AG09309 (cell line): ENCODE measurements around the gene BHLHA15.

Source experiments
- DNase-seq: peaks from one replicate; pipeline ENCODE4 v3.0.0-alpha.2; 2010; ENCODE audit warnings: low read depth
- H3K4me3 ChIP-seq: 2 replicates; pipeline ENCODE4 v1.5.1; 2011; ENCODE audit warnings: mild to moderate bottlenecking, low read depth, low read length, moderate library complexity; ENCODE audit not compliant: control insufficient read depth
- CTCF ChIP-seq: IDR thresholded peaks from 2 replicates; pipeline ENCODE4 v1.5.1; 2011; ENCODE audit warnings: mild to moderate bottlenecking, low read depth, low read length, inconsistent platforms; ENCODE audit not compliant: insufficient read depth, control insufficient read depth; ENCODE audit errors: missing control alignments

Gene BHLHA15

GRCh38 chr7:98254951-98255610 is 43.8 kb downstream of the BHLHA15 start:
- H3K4me3 ChIP-seq = no peak overlapping the region
- no peak for TF ChIP-seq CTCF
- no peak for DNase-seq

GRCh38 chr7:98256431-98256830 is 45.2 kb downstream of the BHLHA15 start:
- no peak overlapping the region for H3K4me3 ChIP-seq
- no peak for DNase-seq
- TF ChIP-seq CTCF = no peak

GRCh38 chr7:98257701-98258100 is 46.5 kb downstream of the BHLHA15 start:
- no peak for TF ChIP-seq CTCF
- no peak for DNase-seq
- H3K4me3 ChIP-seq = no peak overlapping the region
